ENCODE data around the gene FHL1.
"Not testable (repeated sequence)": the region's sequence is repeated elsewhere in the genome, so short reads cannot be mapped to it uniquely, and the experiment has no call there.

FHL1 gene

GRCh38 chrX:136147315-136147901, at the start of gene FHL1:
Gene FHL1 (plus strand): TSS chrX:136147533.
- peak; percentile 39 to 67 for DNase-seq

GRCh38 chrX:136097871-136098805, 49.2 kb upstream of the FHL1 start:
- no peak for DNase-seq

GRCh38 chrX:136104936-136105335, 42.4 kb upstream of the FHL1 start:
- no peak for DNase-seq

GRCh38 chrX:136106920-136107528, 40.3 kb upstream of the FHL1 start:
- DNase-seq = no peak

- DNase-seq = not testable (repeated sequence)
These were observed 38.4 kb upstream of the FHL1 start for GRCh38 chrX:136108905-136109304.

- no peak for DNase-seq
These were observed 35.0 kb upstream of the FHL1 start for GRCh38 chrX:136112286-136112685.

GRCh38 chrX:136112778-136113177, 34.6 kb upstream of the FHL1 start:
- no peak for DNase-seq

- DNase-seq = no peak
These were observed 32.0 kb upstream of the FHL1 start for GRCh38 chrX:136115126-136115903.

- DNase-seq = no peak
These were observed 31.4 kb upstream of the FHL1 start for GRCh38 chrX:136115904-136116297.

GRCh38 chrX:136121788-136122187, 25.5 kb upstream of the FHL1 start:
- DNase-seq = no peak

GRCh38 chrX:136122207-136122606, 25.1 kb upstream of the FHL1 start:
- DNase-seq = no peak

GRCh38 chrX:136125106-136125505, 22.2 kb upstream of the FHL1 start:
- DNase-seq = no peak

- DNase-seq = no peak
These were observed 21.0 kb upstream of the FHL1 start for GRCh38 chrX:136126371-136126770.

- DNase-seq = no peak
These were observed 20.4 kb upstream of the FHL1 start for GRCh38 chrX:136126872-136127406.

GRCh38 chrX:136128743-136129142, 18.6 kb upstream of the FHL1 start:
- no peak for DNase-seq

- DNase-seq = no peak
These were observed 16.2 kb upstream of the FHL1 start for GRCh38 chrX:136130931-136131833.

- DNase-seq = no peak
These were observed 8.4 kb upstream of the FHL1 start for GRCh38 chrX:136138939-136139338.

GRCh38 chrX:136141569-136141968, 5.8 kb upstream of the FHL1 start:
- no peak for DNase-seq

- DNase-seq = no peak
These were observed 4.7 kb upstream of the FHL1 start for GRCh38 chrX:136142592-136142991.

GRCh38 chrX:136143711-136144110, 3.6 kb upstream of the FHL1 start:
- peak; percentile 20 to 52 for DNase-seq

GRCh38 chrX:136146614-136147314, 569 bp upstream of the FHL1 start:
- DNase-seq = peak in 1 of 2 donors; percentile 21

All from CD4-positive, alpha-beta T cell treated with Interleukin-1 beta for 1 hour (primary cell).